ENCODE measurements around the gene NDFIP2.

Gene NDFIP2

DNA sequence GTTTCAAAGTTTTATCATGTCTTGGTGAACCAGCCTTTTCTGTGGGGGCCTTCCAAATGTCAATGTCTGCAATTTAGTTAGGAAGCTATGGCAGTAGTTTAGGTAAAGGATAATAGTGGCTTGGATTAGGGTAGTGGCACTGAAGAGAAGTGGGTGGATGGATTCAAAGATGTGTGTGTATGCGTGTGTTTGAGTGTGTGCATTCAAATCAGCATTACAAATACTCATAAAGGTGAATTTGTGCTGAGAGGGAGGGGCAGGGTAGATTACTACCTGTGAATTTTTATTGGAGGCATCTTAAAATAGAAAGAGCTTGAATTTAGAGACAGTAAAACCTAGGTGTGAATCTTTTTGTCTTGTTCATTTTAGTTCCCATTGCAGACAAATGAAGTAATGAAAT lies 16.9 kb downstream of the NDFIP2 start:
- DNase-seq, result no peak

DNA sequence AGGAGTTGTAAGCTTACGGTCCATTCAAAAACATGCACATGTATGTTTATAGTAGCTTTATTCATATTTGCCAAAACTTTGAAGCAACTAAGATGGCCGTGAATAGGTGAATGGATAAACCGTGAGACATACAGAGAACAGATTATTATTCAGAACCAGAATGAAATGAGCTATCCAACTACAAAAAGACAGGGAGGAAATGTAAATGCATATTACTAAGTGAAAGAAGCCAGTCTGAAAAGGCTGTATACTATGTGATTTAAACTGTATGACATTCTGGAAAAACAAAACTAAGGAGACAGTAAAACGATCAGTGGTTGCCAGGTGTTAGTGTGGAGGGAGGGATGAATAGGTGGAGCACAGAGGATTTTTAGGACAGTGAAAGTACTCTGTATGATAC lies 19.9 kb downstream of the NDFIP2 start:
- no peak for DNase-seq

GRCh38 chr13:79501538-79502232 lies 20.7 kb downstream of the NDFIP2 start:
- DNase-seq, result peak; percentile 46

DNA sequence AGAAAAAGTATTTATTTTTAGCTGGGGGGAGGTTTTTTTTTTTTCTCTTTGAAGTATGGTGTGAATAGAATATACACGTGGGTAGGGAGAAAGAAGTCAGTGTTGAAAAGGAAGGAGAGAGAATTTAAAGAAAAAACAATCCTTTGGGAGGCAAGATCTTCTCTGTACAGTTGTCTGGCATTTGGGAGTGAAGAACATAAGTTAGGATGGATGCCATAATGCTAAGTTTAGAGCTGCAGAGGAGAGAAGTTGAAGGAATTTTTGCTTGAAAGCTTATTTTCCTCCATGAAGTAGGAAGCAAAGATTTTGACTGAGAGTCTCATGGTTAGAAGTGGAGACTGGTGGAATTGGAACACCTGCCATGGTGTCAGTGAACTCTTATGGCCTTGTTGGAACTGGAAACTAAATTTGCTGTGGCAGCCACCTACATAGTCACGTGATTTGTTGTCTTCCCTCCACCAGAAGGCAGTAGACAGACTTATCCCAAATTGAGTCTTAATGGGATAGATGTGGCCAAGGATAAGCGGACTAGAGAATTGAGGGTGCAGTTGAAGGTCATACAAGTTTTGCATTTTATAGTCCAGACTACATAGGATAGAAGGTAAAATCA lies 22.0 kb downstream of the NDFIP2 start:
- no peak for DNase-seq

DNA sequence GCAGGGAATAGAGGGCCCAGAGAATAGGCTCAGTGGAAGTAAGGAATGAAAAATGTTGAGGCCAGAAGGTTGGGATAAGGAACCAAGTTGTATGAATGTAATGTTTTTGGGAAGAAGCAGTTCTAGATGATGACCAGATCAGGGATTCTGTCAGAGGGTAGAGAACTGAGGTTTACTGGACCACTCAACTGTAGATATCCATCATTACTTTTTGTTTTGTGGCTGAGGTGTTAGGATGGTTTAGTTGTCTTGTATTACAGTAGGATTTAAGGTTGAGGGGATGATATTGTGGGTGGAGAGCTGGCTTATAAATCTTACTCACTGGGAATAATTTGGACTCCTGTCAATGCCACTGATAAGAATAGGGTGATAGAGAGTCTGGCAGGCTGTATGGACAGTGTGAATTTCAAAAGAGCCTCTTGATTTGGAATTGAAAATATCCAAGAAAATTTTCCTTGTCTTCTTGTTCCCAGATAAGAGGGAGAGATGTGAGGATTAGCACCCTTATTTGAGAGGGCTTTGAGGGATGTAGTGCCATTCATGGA lies 22.6 kb downstream of the NDFIP2 start:
- DNase-seq, result peak; percentile 55

GRCh38 chr13:79508224-79508961 lies 27.4 kb downstream of the NDFIP2 start:
- DNase-seq, result peak; percentile 21

- DNase-seq, result no peak
Measured at GRCh38 chr13:79511611-79512010, 30.7 kb downstream of the NDFIP2 start.

DNA sequence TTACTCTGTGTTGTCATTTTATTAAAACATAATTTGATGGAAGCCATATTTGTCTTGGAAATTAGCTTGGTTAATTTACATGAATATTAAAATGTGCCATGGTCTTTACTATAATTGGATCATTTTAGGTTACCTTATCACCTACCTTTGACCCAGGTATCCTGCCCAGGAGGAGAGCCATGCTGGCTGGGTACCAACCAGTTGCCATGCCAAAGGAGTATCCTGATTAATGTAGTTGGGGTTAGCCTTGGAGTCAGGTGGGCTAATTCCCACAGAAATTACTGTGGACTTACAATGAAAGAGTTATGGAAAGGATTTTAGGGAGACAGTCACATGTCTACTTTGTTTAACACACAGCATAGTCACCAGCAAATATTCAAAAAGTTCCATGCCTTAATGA lies 32.0 kb downstream of the NDFIP2 start:
- no peak for DNase-seq

DNA sequence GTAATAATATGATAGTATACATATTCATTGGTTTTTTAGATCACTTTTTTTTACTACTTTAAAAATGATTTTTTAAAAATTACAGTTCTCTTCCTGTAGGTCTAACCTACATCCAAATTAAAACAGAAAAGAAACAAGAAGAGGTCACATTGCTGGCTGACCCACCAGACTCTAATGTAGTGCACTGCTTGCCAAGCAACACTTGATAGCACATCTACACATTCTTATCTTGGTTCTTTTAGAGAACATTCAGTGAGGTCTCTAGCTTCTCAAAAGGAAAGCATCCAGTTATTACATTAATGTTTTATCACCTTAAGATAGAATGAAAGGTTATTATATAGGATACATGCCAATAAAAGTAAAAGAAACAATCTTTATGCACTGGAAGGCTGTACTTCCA lies 35.6 kb downstream of the NDFIP2 start:
- peak; percentile 36 for DNase-seq

GRCh38 chr13:79519255-79519654 lies 38.3 kb downstream of the NDFIP2 start:
- no peak for DNase-seq

DNA sequence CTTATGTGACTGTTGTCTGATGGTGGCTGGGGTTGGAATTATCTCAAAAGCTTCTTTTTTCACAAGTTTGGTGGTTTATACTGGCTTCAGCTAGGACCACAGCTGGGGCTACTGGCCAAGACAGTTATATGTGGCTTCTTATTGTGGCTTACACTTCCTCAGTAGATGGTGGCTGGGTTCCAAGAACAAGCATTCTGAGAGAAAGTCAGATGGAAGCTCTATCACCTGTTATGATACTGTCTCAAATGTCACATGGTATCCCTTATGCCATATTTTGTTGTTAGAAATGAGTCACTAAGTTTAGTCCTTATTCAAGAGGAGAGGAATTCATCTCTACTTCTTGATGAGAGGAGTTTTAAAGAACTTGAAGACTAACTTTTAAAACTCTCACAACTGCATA lies 41.6 kb downstream of the NDFIP2 start:
- peak; percentile 17 for DNase-seq

DNA sequence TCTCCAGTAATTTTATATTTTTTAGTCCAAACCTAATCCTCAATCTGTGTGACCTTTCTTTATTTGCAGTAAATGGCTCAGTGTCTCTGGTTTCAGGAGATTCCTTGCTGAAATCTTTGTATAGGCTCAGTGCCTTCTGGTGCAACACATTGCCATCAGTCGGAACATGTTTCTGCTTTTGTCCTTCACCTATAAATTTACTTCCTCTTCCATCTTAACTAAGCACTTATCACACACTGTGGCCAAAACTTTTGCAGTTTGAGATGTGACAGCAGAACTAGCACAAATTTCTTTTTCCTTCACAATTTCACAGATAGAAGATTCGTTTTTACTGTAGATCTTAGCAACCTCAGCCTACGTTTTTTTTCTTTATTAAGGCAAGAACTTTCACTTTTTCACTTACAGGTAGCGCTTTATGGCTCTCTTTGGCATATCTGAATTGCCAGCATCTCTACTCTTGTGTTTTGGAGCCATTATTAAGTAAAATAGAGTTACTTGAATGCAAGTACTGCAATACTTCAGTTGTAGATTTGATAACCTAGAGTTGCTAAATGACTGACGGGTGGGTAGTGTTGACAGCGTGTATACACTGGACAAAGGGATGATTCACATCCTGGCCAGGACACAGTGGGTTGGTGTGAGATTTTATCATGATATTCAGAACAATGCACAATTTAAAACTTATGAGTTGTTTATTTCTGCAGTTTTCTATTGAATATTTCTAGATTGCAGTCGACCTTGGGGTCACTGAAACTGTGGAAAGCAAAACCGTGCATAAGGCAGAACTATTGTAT lies 44.3 kb downstream of the NDFIP2 start:
- peak; percentile 11 for DNase-seq

DNA sequence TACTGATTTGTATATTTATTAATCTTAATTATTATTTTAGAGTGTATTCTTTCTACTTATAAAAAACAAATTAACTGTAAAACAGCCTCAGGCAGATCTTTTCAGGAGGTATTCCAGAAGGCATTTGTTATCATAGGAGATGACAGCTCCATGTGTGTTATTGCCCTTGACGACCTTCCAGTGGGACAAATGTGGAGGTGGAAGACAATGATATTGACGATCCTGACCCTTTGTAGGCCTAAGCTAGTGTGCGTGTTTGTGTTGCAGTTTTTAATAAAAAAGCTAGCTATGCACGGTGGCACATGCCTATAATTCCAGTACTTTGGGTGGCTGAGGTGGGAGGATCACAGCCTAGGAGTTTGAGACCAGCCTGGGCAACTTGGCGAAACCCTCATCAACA lies 46.7 kb downstream of the NDFIP2 start:
- DNase-seq, result no peak

GRCh38 chr13:79528356-79528755 lies 47.4 kb downstream of the NDFIP2 start:
- no peak for DNase-seq

DNA sequence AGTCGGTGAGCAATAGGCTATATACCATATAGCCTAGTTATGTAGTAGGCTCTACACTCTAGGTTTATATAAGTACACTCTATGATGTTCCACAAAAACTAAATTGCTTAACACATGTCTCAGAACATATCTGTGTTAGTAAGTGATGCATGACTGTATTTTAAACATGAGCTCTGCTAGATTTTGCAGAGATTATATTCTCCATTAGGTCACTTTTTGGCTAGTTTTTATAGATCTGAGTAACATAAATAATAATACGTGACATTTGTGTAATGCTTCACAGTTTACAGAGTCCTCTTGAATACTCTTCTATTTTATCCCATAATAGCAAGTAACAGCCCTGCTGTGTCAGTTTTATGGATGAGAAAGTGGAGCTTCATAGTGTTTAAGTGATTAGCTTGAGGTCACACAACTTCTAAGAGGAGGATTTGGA lies 47.8 kb downstream of the NDFIP2 start:
- no peak for DNase-seq

GRCh38 chr13:79529817-79530216 lies 48.9 kb downstream of the NDFIP2 start:
- DNase-seq, result no peak

DNA sequence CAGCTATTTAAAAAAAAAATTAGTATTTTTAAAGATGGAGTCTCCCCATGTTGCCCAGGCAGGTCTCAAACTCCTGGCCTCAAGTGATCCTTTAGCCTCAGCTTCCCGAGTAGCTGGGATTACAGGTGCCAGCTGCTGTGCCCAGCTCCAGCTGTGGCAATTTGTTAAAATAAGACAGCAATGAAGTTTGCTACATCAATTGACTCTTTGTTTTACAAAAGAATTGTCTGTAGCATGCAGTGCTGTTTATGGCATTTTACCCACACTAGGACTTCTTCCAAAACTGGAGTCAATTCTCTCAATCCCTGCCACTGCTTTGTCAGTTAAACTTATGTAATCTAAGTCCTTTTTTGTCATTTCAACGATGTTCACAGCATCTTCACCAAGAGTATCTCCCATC lies 49.3 kb downstream of the NDFIP2 start:
- DNase-seq, result no peak

GRCh38 chr13:79531542-79532254 lies 50.7 kb downstream of the NDFIP2 start:
- no peak for DNase-seq

DNA sequence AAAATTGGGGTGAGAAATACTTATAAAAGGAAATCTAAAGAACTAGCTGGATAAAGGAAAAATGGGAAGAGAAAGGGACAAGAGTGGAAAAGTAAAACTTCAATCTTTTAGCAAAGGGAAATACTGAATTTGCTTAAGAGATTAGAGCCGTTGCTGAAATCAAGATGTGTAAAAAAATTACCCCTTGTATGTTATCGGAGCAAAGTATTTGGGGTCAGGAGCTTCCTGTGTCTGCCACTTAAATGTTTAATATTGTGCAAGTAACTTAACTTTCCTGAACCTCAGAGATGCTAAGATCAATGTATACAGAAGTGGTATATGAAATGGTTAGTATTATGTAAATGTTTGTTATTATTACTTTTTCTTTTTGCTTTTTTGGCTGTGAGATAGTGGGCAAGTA lies 51.6 kb downstream of the NDFIP2 start:
- no peak for DNase-seq

- DNase-seq, result peak; percentile 40
Measured at GRCh38 chr13:79533781-79534400, 52.9 kb downstream of the NDFIP2 start.

DNA sequence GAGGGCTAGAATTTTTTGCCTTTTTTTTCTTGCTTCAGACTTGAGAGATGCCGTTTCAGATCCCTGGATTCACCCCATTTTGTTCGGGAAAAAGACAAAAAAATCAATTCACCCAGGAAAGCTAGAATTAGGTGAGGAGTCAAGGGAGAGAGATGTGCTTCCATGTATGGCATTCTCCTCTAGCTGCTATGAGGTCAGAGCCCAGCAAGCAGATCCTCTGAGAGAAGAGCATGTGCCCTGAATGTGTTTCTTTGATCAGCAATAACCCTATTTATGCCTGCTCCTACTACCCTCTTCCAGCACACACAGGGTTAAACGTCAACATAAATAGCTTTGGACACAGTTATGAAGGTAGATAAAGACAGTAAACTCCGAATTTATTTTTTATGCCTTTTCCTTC lies 53.6 kb downstream of the NDFIP2 start:
- no peak for DNase-seq

DNA sequence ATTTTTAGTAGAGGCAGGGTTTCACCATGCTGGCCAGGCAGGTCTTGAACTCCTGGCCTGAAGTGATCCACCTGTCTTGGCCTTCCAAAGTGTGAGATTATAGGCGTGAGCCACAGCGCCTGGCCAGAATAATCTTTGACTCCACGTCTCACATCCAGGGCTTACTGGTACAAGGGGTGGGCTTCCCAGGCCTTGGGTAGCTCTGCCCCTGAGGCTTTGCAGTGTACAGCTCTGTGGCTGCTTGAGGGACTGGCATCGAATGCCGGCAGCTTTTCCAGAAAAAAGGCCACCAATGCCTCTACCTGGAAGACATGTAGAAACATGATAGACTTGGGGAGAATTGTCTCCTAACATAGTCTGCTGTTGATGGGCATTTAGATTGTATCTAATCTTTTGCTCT lies 57.8 kb downstream of the NDFIP2 start:
- no peak for DNase-seq

Measured in NCI-H226 (cell line).